Measurements from ENCODE around the gene MAGEA2B. TPM values are rescaled to one million over a fixed set of nuclear protein-coding genes. Genes with fewer than 3 reads are reported as not detected.
"Not testable (repeated sequence)": the region's sequence is repeated elsewhere in the genome, so short reads cannot be mapped to it uniquely, and the experiment has no call there.

MAGEA2B gene, protein sequence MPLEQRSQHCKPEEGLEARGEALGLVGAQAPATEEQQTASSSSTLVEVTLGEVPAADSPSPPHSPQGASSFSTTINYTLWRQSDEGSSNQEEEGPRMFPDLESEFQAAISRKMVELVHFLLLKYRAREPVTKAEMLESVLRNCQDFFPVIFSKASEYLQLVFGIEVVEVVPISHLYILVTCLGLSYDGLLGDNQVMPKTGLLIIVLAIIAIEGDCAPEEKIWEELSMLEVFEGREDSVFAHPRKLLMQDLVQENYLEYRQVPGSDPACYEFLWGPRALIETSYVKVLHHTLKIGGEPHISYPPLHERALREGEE
- not detected in 2 replicates for polyA plus RNA-seq (2011; rRNA removed)
- polyA minus RNA-seq (2011; rRNA and poly(A)+ RNA removed) = not detected in 2 replicates

DNA sequence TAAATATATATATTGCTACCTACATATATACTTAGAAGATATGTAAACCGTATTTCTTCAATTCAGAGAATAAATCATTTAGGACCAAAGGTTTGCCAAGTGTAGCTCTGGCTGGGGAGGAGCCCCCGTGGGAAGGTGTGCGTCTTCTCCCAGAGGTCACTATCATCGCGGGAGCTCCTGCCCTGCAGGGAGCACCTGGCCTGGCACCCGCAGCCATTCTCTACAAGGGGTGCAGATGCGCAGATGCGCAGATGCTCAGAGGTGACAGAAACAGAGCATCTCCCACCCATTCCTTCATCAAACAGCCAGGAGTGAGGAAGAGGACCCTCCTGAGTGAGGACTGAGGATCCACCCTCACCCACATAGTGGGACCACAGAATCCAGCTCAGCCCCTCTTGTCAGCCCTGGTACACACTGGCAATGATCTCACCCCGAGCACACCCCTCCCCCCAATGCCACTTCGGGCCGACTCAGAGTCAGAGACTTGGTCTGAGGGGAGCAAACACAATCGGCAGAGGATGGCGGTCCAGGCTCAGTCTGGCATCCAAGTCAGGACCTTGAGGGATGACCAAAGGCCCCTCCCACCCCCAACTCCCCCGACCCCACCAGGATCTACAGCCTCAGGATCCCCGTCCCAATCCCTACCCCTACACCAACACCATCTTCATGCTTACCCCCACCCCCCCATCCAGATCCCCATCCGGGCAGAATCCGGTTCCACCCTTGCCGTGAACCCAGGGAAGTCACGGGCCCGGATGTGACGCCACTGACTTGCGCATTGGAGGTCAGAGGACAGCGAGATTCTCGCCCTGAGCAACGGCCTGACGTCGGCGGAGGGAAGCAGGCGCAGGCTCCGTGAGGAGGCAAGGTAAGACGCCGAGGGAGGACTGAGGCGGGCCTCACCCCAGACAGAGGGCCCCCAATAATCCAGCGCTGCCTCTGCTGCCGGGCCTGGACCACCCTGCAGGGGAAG, at the start of gene MAGEA2B:
MAGEA2B (plus strand) TSS at position 814 of the 973 bp plus-strand sequence. CDS start 2,479 bp downstream, outside the sequence.
- CTCF ChIA-PET; H3K27me3 ChIP-seq (ENCODE audit: control insufficient read depth, insufficient read depth, low read length); H3K9me3 ChIP-seq (ENCODE audit: control insufficient read depth, insufficient read depth, low read length); H3K4me3 ChIP-seq (ENCODE audit: low read depth, low read length); DNase-seq (ENCODE audit: low read depth, low spot score); POLR2A ChIA-PET; H3K27ac ChIP-seq (ENCODE audit: low read depth, low read length): not testable (repeated sequence)

DNA sequence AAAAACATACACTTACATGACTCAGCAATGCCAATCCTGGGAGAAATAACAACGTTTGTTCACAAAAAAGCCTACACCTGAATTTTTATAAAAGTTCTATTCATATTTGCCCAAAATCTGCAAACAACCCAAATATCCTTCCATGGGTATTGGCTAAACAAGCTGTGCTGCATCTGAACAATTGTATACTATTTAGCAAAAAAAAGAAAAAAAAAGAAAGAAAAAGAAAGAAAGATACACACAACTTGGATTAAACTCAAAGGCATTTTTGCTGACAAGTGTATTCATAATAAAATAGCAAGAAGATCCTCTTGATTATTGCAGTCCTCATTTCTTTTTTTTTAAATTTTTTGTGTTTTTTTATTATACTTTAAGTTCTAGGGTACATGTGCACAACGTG, 40.3 kb upstream of the MAGEA2B start:
- TF ChIP-seq CTCF (IDR thresholded peaks at IDR 0.05; ENCODE audit: low read depth, low read length) = no peak
- no peak for DNase-seq (ENCODE audit: low read depth, low spot score)
- Histone ChIP-seq H3K4me3 (ENCODE audit: low read depth, low read length) (no peak overlapping the region), H3K27ac (ENCODE audit: low read depth, low read length) (no peak overlapping the region), H3K27me3 (ENCODE audit: control insufficient read depth, insufficient read depth, low read length) (no peaks in the 10 kb centered on the region), H3K9me3 (ENCODE audit: control insufficient read depth, insufficient read depth, low read length) (no peaks in the 10 kb centered on the region)
- ChIA-PET CTCF (no interaction called here), POLR2A (no interaction called here)

DNA sequence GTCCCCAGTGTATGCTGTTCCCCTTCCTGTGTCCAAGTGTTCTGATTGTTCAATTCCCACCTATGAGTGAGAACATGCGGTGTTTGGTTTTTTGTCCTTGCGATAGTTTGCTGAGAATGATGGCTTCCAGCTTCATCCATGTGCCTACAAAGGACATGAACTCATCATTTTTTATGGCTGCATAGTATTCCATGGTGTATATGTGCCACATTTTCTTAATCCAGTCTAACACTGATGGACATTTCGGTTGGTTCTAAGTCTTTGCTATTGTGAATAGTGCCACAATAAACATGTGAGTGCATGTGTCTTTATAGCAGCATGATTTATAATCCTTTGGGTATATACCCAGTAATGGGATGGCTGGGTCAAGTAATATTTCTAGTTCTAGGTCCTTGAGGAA, 39.8 kb upstream of the MAGEA2B start:
- H3K27ac ChIP-seq (ENCODE audit: low read depth, low read length); H3K9me3 ChIP-seq (ENCODE audit: control insufficient read depth, insufficient read depth, low read length); DNase-seq (ENCODE audit: low read depth, low spot score); H3K27me3 ChIP-seq (ENCODE audit: control insufficient read depth, insufficient read depth, low read length); POLR2A ChIA-PET; CTCF ChIA-PET; H3K4me3 ChIP-seq (ENCODE audit: low read depth, low read length): not testable (repeated sequence)

GRCh38 chrX:152681012-152681411, 33.4 kb upstream of the MAGEA2B start:
- H3K27me3 ChIP-seq (ENCODE audit: control insufficient read depth, insufficient read depth, low read length); CTCF ChIA-PET; POLR2A ChIA-PET; H3K9me3 ChIP-seq (ENCODE audit: control insufficient read depth, insufficient read depth, low read length); H3K27ac ChIP-seq (ENCODE audit: low read depth, low read length); DNase-seq (ENCODE audit: low read depth, low spot score); H3K4me3 ChIP-seq (ENCODE audit: low read depth, low read length): not testable (repeated sequence)

GRCh38 chrX:152697952-152698931, 16.2 kb upstream of the MAGEA2B start, which contains the start of gene MAGEA3:
TSS of gene MAGEA3 (plus strand) at chrX:152698794. CDS start at chrX:152700833, 2,039 bp downstream.
- CTCF ChIA-PET; H3K27me3 ChIP-seq (ENCODE audit: control insufficient read depth, insufficient read depth, low read length); POLR2A ChIA-PET; H3K4me3 ChIP-seq (ENCODE audit: low read depth, low read length); H3K27ac ChIP-seq (ENCODE audit: low read depth, low read length); DNase-seq (ENCODE audit: low read depth, low spot score); H3K9me3 ChIP-seq (ENCODE audit: control insufficient read depth, insufficient read depth, low read length): not testable (repeated sequence)

DNA sequence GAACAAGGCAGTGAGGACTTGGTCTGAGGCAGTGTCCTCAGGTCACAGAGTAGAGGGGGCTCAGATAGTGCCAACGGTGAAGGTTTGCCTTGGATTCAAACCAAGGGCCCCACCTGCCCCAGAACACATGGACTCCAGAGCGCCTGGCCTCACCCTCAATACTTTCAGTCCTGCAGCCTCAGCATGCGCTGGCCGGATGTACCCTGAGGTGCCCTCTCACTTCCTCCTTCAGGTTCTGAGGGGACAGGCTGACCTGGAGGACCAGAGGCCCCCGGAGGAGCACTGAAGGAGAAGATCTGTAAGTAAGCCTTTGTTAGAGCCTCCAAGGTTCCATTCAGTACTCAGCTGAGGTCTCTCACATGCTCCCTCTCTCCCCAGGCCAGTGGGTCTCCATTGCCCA, 14.0 kb upstream of the MAGEA2B start:
- H3K27ac ChIP-seq (ENCODE audit: low read depth, low read length); CTCF ChIA-PET; H3K9me3 ChIP-seq (ENCODE audit: control insufficient read depth, insufficient read depth, low read length); POLR2A ChIA-PET; DNase-seq (ENCODE audit: low read depth, low spot score); H3K4me3 ChIP-seq (ENCODE audit: low read depth, low read length); H3K27me3 ChIP-seq (ENCODE audit: control insufficient read depth, insufficient read depth, low read length): not testable (repeated sequence)

- H3K27ac ChIP-seq (ENCODE audit: low read depth, low read length); H3K4me3 ChIP-seq (ENCODE audit: low read depth, low read length); POLR2A ChIA-PET; H3K9me3 ChIP-seq (ENCODE audit: control insufficient read depth, insufficient read depth, low read length); CTCF ChIA-PET; H3K27me3 ChIP-seq (ENCODE audit: control insufficient read depth, insufficient read depth, low read length); DNase-seq (ENCODE audit: low read depth, low spot score): not testable (repeated sequence)
These were observed 7.9 kb upstream of the MAGEA2B start for GRCh38 chrX:152706500-152706899.

DNA sequence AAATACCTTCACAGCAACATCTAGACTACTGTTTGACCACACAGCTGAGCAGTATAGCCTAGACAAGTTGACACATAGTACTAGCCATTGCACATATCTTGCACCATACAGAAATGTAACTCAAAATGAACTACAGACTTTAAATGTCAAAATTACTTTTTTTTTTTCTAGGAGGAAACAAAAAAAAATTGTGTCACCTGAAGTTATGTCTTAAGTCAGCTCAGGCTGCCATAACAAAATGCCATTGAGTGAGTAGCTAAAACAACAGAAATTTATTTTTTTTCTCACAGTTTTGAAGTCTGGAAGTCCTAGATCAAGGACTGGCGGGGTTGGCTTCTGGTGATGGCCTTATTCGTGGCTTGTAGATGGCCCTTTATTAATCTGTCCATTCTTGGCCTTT, 5.3 kb upstream of the MAGEA2B start, which contains the start of gene CSAG2:
CSAG2 (minus strand) TSS at position 101 of the 400 bp plus-strand sequence. CDS start 161 bp downstream, outside the sequence.
- DNase-seq (ENCODE audit: low read depth, low spot score); CTCF ChIA-PET; H3K27me3 ChIP-seq (ENCODE audit: control insufficient read depth, insufficient read depth, low read length); H3K27ac ChIP-seq (ENCODE audit: low read depth, low read length); H3K4me3 ChIP-seq (ENCODE audit: low read depth, low read length); H3K9me3 ChIP-seq (ENCODE audit: control insufficient read depth, insufficient read depth, low read length); POLR2A ChIA-PET: not testable (repeated sequence)

DNA sequence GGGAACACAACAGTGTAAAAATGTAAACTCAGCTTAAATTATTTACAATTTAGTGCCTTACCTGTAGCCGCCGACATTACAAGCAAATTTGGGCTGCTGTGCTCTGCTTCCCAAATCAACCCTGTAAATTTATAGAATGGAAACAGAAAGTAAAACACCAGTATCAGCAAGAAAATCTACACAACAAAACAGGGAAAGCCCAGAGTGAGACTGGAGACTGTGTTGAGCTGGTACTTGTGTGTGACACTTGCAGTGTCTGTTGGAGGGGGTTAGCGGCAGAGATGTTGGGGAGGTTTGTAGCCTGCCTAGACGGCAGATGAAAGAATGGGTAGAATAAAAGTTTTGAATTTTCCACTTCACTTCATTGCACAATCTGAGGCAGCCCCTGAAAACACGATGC, 1.2 kb upstream of the MAGEA2B start:
- CTCF ChIA-PET; POLR2A ChIA-PET; H3K27ac ChIP-seq (ENCODE audit: low read depth, low read length); H3K4me3 ChIP-seq (ENCODE audit: low read depth, low read length); DNase-seq (ENCODE audit: low read depth, low spot score); H3K9me3 ChIP-seq (ENCODE audit: control insufficient read depth, insufficient read depth, low read length); H3K27me3 ChIP-seq (ENCODE audit: control insufficient read depth, insufficient read depth, low read length): not testable (repeated sequence)
